RWPE2 (cell line): ENCODE data around the gene RABEP1.

Source experiments
- ATAC-seq: fragments of 200-7000 bp; cut with Tn5 transposase; 3 replicates; pipeline ENCODE4 v1.9.1; 2021; ENCODE audit warnings: low read depth
- DNase-seq: peaks from one replicate; pipeline ENCODE4 v3.0.0-alpha.2; 2020; ENCODE audit warnings: low spot score
- H3K27ac ChIP-seq: fragments of 450-650 bp; 2 replicates; pipeline ENCODE4 v1.5.1; 2017; ENCODE audit warnings: mild to moderate bottlenecking; ENCODE audit not compliant: poor library complexity, severe bottlenecking
- H3K27me3 ChIP-seq: fragments of 250-450 bp; sonication (Bioruptor Pico); 2 replicates; pipeline ENCODE4 v1.5.1; 2021; ENCODE audit warnings: mild to moderate bottlenecking, moderate library complexity; ENCODE audit not compliant: insufficient read depth, poor library complexity, severe bottlenecking
- H3K36me3 ChIP-seq: fragments of 250-450 bp; sonication (Bioruptor Pico); 2 replicates; pipeline ENCODE4 v1.5.1; 2020; ENCODE audit warnings: low read depth, mild to moderate bottlenecking, moderate library complexity
- H3K4me1 ChIP-seq: fragments of 250-450 bp; sonication (Bioruptor Pico); 2 replicates; pipeline ENCODE4 v1.5.1; 2021; ENCODE audit warnings: mild to moderate bottlenecking, moderate library complexity; ENCODE audit not compliant: insufficient read depth, poor library complexity, severe bottlenecking
- H3K4me3 ChIP-seq: fragments of 250-450 bp; sonication (Bioruptor Pico); 2 replicates; pipeline ENCODE4 v1.5.1; 2021; ENCODE audit warnings: mild to moderate bottlenecking, moderate library complexity; ENCODE audit not compliant: severe bottlenecking
- H3K9me3 ChIP-seq: fragments of 250-450 bp; sonication (Bioruptor Pico); 2 replicates; pipeline ENCODE4 v1.5.1; 2021; ENCODE audit warnings: mild to moderate bottlenecking, moderate library complexity; ENCODE audit not compliant: severe bottlenecking
- TF ChIP-seq, protein P1 (sequence below): fragments of 450-650 bp; IDR thresholded peaks from one replicate; pipeline ENCODE4 v1.5.1; 2017; ENCODE audit warnings: mild to moderate bottlenecking, moderate library complexity; ENCODE audit not compliant: poor library complexity, severe bottlenecking

Gene RABEP1

DNA sequence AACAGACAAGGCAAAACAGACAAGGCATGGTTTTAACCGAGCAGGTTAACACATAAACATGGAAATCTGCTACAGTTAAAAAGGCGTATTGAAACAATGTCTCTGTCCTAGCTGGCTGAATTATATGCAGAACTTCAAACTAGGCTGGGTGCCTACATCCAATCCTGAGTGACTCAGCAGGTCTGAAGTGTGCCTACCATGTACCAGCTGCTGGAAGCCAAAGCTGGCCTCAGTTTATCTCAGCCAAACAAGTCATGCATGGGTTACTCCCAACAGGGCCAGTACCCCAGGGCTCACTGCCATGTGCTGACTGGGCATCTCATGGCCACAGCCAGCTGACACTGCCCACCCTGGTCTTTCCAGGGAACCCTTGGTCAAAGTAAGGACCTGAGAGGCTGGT is 152.9 kb downstream of the RABEP1 start:
- Histone ChIP-seq H3K9me3 (no peaks in the 10 kb centered on the region), H3K27me3 (no peaks in the 10 kb centered on the region), H3K4me1 (peaks cover 11% of the 10 kb centered on the region), H3K4me3 (no peak overlapping the region), H3K36me3 (peaks cover 74% of the 10 kb centered on the region), H3K27ac (no peak overlapping the region)
- DNase-seq = no peak
- TF ChIP-seq, protein P1, sequence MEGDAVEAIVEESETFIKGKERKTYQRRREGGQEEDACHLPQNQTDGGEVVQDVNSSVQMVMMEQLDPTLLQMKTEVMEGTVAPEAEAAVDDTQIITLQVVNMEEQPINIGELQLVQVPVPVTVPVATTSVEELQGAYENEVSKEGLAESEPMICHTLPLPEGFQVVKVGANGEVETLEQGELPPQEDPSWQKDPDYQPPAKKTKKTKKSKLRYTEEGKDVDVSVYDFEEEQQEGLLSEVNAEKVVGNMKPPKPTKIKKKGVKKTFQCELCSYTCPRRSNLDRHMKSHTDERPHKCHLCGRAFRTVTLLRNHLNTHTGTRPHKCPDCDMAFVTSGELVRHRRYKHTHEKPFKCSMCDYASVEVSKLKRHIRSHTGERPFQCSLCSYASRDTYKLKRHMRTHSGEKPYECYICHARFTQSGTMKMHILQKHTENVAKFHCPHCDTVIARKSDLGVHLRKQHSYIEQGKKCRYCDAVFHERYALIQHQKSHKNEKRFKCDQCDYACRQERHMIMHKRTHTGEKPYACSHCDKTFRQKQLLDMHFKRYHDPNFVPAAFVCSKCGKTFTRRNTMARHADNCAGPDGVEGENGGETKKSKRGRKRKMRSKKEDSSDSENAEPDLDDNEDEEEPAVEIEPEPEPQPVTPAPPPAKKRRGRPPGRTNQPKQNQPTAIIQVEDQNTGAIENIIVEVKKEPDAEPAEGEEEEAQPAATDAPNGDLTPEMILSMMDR = no peak
- no peak for ATAC-seq
